Measurements from ENCODE around the gene ACSS1.

GRCh38 chr20:25018841-25019240 lies 39.1 kb downstream of the ACSS1 start:
- TF ChIP-seq EP300 (IDR thresholded peaks at IDR 0.05): no peak
- TF ChIP-seq POLR2A (IDR thresholded peaks at IDR 0.05): no peak

All from upper lobe of left lung (tissue), 4 donors.